HepG2 (cell line): Measurements from ENCODE around the gene FANCE. TPM values are rescaled to one million over a fixed set of nuclear protein-coding genes. Genes with fewer than 3 reads are reported as not detected.
A peak's percentile ranks its signal among the peaks of the same experiment; 100 is the strongest.

ENCODE experiments used
- ARID4A ChIP-seq: sonication (generic); formaldehyde crosslinking; IDR thresholded peaks from 2 replicates; pipeline ENCODE4 v1.5.0; 2020; ENCODE audit warnings: mild to moderate bottlenecking, missing genetic modification reagents, borderline replicate concordance
- ASH2L ChIP-seq: fragments of 300-600, 200-600 bp; sonication (generic); IDR thresholded peaks from 2 replicates; pipeline ENCODE4 v1.7.0; 2017; ENCODE audit warnings: low read depth, mild to moderate bottlenecking, moderate library complexity, mixed read lengths, low read length; ENCODE audit not compliant: insufficient read length
- CEBPB ChIP-seq: IDR thresholded peaks from 2 replicates; pipeline ENCODE4 v1.6.1; 2011; ENCODE audit warnings: low read depth, low read length, improper control_type of control experiment, borderline replicate concordance
- CEBPG ChIP-seq: IDR thresholded peaks from 2 replicates; pipeline ENCODE4 v1.6.1; 2016
- EZH2 ChIP-seq: conservative IDR thresholded peaks from 2 replicates; pipeline ENCODE4 v1.6.1; 2012; ENCODE audit warnings: mild to moderate bottlenecking, low read depth, low read length, moderate library complexity
- FOXA1 ChIP-seq, 2 experiments: fragments of 450-650 bp in 1 of 2; sonication (generic) in 1 of 2; formaldehyde crosslinking in 1 of 2; IDR thresholded peaks; 2 replicates each; pipeline versions ENCODE4 v1.4.0 to v1.6.1; 2016 to 2020; ENCODE audit warnings: missing genetic modification reagents in 1 of 2
- GFI1 ChIP-seq: sonication (generic); formaldehyde crosslinking; IDR thresholded peaks from 2 replicates; pipeline ENCODE4 v1.5.0; 2020; ENCODE audit warnings: missing genetic modification reagents, mild to moderate bottlenecking, borderline replicate concordance
- IRF2 ChIP-seq: IDR thresholded peaks from 2 replicates; pipeline ENCODE4 v1.6.1; 2018; ENCODE audit warnings: missing genetic modification reagents, missing compliant biosample characterization
- KAT7 ChIP-seq: IDR thresholded peaks from 2 replicates; pipeline ENCODE4 v1.6.1; 2018; ENCODE audit warnings: borderline replicate concordance, missing compliant biosample characterization
- MTF1 ChIP-seq: sonication (generic); formaldehyde crosslinking; IDR thresholded peaks from 2 replicates; pipeline ENCODE4 v1.5.0; 2020; ENCODE audit warnings: missing genetic modification reagents
- NR2F1 ChIP-seq, 2 experiments: fragments of 450-650 bp in 1 of 2; formaldehyde crosslinking in 1 of 2; IDR thresholded peaks; 2 replicates each; pipeline versions ENCODE4 v1.5.0 to v1.6.1; 2016 to 2020; ENCODE audit warnings: mild to moderate bottlenecking in 1 of 2, missing compliant biosample characterization in 1 of 2, missing genetic modification reagents in 1 of 2, moderate library complexity in 1 of 2
- PCBP1 ChIP-seq: fragments of 200-400 bp; formaldehyde crosslinking; IDR thresholded peaks from 2 replicates; pipeline ENCODE4 v1.6.1; 2017; ENCODE audit warnings: mild to moderate bottlenecking, low read depth, low read length, borderline replicate concordance
- PREB ChIP-seq: sonication (generic); formaldehyde crosslinking; IDR thresholded peaks from 2 replicates; pipeline ENCODE4 v1.4.0; 2020; ENCODE audit warnings: missing genetic modification reagents
- RARG ChIP-seq: sonication (generic); formaldehyde crosslinking; IDR thresholded peaks from 2 replicates; pipeline ENCODE4 v1.4.0; 2020; ENCODE audit warnings: low read depth, mild to moderate bottlenecking, missing genetic modification reagents
- SMAD1 ChIP-seq: sonication (generic); formaldehyde crosslinking; IDR thresholded peaks from 2 replicates; pipeline ENCODE4 v1.4.0; 2020; ENCODE audit warnings: missing genetic modification reagents, low read depth, mild to moderate bottlenecking, borderline replicate concordance
- SMARCC2 ChIP-seq: fragments of 450-650 bp; IDR thresholded peaks from 2 replicates; pipeline ENCODE4 v1.6.1; 2017; ENCODE audit warnings: antibody characterized with exemption, mild to moderate bottlenecking
- THAP7 ChIP-seq: sonication (generic); formaldehyde crosslinking; IDR thresholded peaks from 2 replicates; pipeline ENCODE4 v1.8.1; 2023; ENCODE audit warnings: mild to moderate bottlenecking, missing genetic modification reagents
- THYN1 ChIP-seq: sonication (generic); formaldehyde crosslinking; IDR thresholded peaks from 2 replicates; pipeline ENCODE4 v1.8.1; 2023; ENCODE audit warnings: low read depth, mild to moderate bottlenecking, moderate library complexity, missing genetic modification reagents, borderline replicate concordance
- ZNF160 ChIP-seq: sonication (generic); formaldehyde crosslinking; IDR thresholded peaks from 2 replicates; pipeline ENCODE4 v1.8.0; 2022; ENCODE audit warnings: mild to moderate bottlenecking, inconsistent platforms, missing genetic modification reagents
- ZNF260 ChIP-seq: sonication (generic); formaldehyde crosslinking; IDR thresholded peaks from 2 replicates; pipeline ENCODE4 v1.4.0; 2020; ENCODE audit warnings: missing genetic modification reagents, low read depth, mild to moderate bottlenecking, borderline replicate concordance
- ZNF264 ChIP-seq: sonication (generic); formaldehyde crosslinking; IDR thresholded peaks from 2 replicates; pipeline ENCODE4 v1.4.0; 2020; ENCODE audit warnings: missing genetic modification reagents
- ZSCAN29 ChIP-seq: sonication (generic); formaldehyde crosslinking; conservative IDR thresholded peaks from 2 replicates; pipeline ENCODE4 v1.4.0; 2020; ENCODE audit warnings: mild to moderate bottlenecking, missing genetic modification reagents
- polyA plus RNA-seq, 8 experiments: library from polyadenylated mRNA; depleted of rRNA in 3 of 8; stranded (reverse) in 7 of 8; unstranded in 1 of 8; fragments of >200 nt; fragmentation: Illumina TruSeq in 4 of 8; extraction: Trizol in 4 of 8; gene quantifications; 2 replicates each; pipeline versions ENCODE4 v1.2.1 to v1.2.3, GENCODE V29; 2011 to 2016; ENCODE audit warnings: low read depth in 4 of 8, missing spikeins in 1 of 8, mixed read lengths in 1 of 8; ENCODE audit not compliant: insufficient read depth in 1 of 8
- total RNA-seq, 5 experiments: library from RNA; depleted of rRNA; stranded (reverse); fragments of >200 nt; fragmentation: Illumina TruSeq; extraction: Trizol; gene quantifications; 2 replicates each; pipeline ENCODE4 v1.2.3, GENCODE V29; 2016; ENCODE audit warnings: low read depth in 1 of 5
- TF ChIP-seq, protein P1 (sequence below): IDR thresholded peaks from 2 replicates; pipeline ENCODE4 v1.6.1; 2016

The FANCE gene
- total and polyA plus RNA-seq, 2 of the 13 experiments (the other 11 are each of a cell fraction or from before 2014, with no cell fraction given) = 7.1 to 11.2 TPM

DNA sequence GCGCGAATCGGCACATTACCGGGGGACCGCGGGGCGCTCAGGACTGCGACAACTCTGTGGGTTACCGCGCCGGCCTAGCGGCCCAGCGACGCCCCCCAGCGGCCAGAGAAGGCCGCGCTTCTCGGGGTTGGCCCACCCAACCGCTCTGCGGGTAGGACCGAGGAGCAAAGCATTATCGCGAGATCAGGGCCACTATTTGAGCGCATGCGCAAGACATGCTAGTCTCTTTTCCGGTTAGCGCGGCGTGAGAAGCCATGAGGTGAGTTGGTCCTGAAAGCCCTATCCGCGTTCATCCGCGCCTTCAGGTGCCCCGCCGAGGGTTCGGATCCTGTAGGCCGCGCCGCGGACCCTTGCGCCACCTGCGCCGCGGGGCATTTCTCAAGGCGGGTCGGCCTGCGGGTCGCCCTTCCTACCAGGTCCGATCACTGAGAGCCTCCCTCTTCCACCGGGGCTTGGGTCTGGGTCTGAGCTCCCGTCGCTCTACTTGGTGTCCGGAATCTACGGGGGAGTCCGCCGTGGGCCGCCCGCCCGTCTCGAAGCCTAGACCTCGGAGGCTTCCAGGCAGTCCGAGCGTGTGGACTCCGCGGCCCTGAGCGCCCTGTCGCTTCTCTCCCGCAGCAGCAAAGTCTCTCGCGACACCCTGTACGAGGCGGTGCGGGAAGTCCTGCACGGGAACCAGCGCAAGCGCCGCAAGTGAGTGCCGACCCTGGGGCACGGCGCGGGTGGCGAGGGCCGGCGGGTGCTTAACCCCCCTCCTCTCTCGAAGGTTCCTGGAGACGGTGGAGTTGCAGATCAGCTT is 16.2 kb downstream of the FANCE start, which contains the start of gene RPL10A (continued):
- TF ChIP-seq ZNF260 (CRISPR knock-in tag) = no peak
- TF ChIP-seq GFI1 (CRISPR knock-in tag) = peak; percentile 75
- peak; percentile 96 for TF ChIP-seq ARID4A (CRISPR knock-in tag)
- no peak for TF ChIP-seq RARG
- TF ChIP-seq SMARCC2 = no peak
- TF ChIP-seq ASH2L = peak; percentile 95
- 0 out of 2 replicates have a peak, but pooled peaks have one; percentile 70 for TF ChIP-seq PREB (CRISPR knock-in tag)
- TF ChIP-seq CEBPG (CRISPR knock-in tag) = peak; percentile 82
- TF ChIP-seq MTF1 (CRISPR knock-in tag) = peak; percentile 74; the same call in 1 of the 2 replicates
- peak; percentile 92 for TF ChIP-seq IRF2 (CRISPR knock-in tag)
- peak; percentile 90 for TF ChIP-seq ZNF264 (CRISPR knock-in tag)
- peak; percentile 99 for TF ChIP-seq SMAD1 (CRISPR knock-in tag)
- no peak for TF ChIP-seq FOXA1 (IDR thresholded peaks at IDR 0.05)
- peak; percentile 39 for TF ChIP-seq FOXA1 (CRISPR knock-in tag; IDR thresholded peaks at IDR 0.05)
- TF ChIP-seq ZNF160 (CRISPR knock-in tag) = peak; percentile 93
- TF ChIP-seq THYN1 (CRISPR knock-in tag) = 0 out of 2 replicates have a peak, but pooled peaks have one; percentile 95
- no peak for TF ChIP-seq NR2F1 (CRISPR knock-in tag; IDR thresholded peaks at IDR 0.05)
- TF ChIP-seq ZSCAN29 (CRISPR knock-in tag) = peak; percentile 91
- TF ChIP-seq CEBPB = no peak; the same call in 1 of the 2 replicates
- TF ChIP-seq, protein P1, sequence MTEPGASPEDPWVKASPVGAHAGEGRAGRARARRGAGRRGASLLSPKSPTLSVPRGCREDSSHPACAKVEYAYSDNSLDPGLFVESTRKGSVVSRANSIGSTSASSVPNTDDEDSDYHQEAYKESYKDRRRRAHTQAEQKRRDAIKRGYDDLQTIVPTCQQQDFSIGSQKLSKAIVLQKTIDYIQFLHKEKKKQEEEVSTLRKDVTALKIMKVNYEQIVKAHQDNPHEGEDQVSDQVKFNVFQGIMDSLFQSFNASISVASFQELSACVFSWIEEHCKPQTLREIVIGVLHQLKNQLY = peak; percentile 79
- peak; percentile 82 for TF ChIP-seq KAT7 (CRISPR knock-in tag)
- TF ChIP-seq PCBP1 = 0 out of 2 replicates have a peak, but pooled peaks have one; percentile 20
- TF ChIP-seq EZH2 = no peak
- TF ChIP-seq THAP7 (CRISPR knock-in tag) = peak; percentile 97
